ENCODE measurements around the gene PKN2. TPM values are rescaled to one million over a fixed set of nuclear protein-coding genes. Genes with fewer than 3 reads are reported as not detected.

Gene PKN2
- total and polyA plus RNA-seq, 10 donors, result 10.2 to 63.9 (median 45.3) TPM

DNA sequence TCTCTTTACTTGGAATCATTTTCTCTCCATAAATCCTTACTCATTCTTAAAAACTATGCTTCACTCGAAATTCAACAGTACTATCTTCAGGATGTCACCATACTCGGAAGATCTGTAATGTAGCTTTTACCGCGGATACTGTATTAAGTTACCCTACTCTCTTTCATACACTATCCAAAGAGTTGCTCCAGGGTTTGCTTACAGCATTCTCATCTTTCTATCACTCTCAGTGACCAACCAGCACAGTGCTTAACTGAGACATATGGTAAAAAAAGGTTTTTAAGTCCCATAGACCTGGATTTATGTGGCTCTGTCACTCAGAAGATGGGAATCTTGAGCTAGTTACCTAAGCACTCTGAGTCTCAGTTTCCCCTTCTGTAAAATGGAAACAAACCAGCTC is 191.5 kb downstream of the PKN2 start:
- intact Hi-C loops (cut with DNase I; ENCODE audit: low total_unique reads), result loop anchor here (5.0 kb wide), 1 partner anchor 218 kb away; no protein-coding TSS in a partner anchor
- Histone ChIP-seq H3K36me3 (peaks cover 0 to 64% (median 25%) of the 10 kb centered on the region in 6 donors), H3K4me3 (no peak overlapping the region), H3K27ac (no peak overlapping the region), H3K4me1 (peaks cover 0 to 83% (median 53%) of the 10 kb centered on the region in 6 donors), H3K9me3 (no peaks in the 10 kb centered on the region), H3K27me3 (replicated peaks in 1 of 7) (no peaks in the 10 kb centered on the region)
- WGBS, 5 donors, result 90 to 96% (median 93%) methylated on average over 4 of the region's 4 CpGs
- no peak for DNase-seq
- TF ChIP-seq POLR2A (IDR thresholded peaks at IDR 0.05) (no peak), POLR2AphosphoS5 (IDR thresholded peaks at IDR 0.05) (no peak)
- TF ChIP-seq, protein P1, sequence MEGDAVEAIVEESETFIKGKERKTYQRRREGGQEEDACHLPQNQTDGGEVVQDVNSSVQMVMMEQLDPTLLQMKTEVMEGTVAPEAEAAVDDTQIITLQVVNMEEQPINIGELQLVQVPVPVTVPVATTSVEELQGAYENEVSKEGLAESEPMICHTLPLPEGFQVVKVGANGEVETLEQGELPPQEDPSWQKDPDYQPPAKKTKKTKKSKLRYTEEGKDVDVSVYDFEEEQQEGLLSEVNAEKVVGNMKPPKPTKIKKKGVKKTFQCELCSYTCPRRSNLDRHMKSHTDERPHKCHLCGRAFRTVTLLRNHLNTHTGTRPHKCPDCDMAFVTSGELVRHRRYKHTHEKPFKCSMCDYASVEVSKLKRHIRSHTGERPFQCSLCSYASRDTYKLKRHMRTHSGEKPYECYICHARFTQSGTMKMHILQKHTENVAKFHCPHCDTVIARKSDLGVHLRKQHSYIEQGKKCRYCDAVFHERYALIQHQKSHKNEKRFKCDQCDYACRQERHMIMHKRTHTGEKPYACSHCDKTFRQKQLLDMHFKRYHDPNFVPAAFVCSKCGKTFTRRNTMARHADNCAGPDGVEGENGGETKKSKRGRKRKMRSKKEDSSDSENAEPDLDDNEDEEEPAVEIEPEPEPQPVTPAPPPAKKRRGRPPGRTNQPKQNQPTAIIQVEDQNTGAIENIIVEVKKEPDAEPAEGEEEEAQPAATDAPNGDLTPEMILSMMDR (IDR thresholded peaks at IDR 0.05 in 8 of 11, conservative IDR thresholded peaks at IDR 0.05 in 3 of 11), result no peak

DNA sequence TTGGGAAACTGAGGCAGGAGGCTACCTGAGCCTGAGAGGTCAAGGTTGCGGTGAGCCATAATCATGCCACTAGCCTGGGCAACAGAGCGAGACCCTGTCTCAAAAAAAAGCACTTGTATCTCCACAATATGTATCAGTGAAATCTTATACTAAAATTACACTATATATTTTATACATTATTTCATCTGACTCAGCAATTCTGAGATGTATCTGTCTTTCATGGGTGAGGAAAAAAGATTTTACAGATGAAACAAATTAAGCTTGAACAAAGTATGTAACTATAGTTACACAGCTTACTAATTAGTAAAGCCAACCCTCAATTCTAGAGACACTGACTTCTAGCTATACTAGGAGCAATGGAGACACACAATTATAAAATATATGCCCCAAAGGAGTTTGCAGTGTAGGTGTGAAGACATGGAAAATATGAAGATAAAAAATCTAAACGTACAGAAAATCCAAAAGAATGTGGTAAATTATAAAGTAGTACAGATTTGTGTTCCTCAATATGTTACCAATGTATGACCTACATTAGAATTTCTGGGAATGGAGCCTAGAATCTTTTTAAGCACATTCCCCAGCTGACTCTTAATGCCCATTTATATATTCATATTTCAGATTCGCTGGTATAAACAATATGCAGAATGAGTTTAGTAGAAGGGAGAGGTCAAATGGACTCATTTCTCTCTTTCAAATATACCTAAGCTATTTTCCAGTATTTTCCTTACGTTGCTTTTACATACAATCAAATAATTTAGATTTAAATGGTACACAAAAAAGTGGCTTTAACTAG is 192.7 kb downstream of the PKN2 start:
- H3K36me3 ChIP-seq, result peaks cover 0 to 71% (median 30%) of the 10 kb centered on the region in 6 donors
- TF ChIP-seq POLR2A (IDR thresholded peaks at IDR 0.05), result no peak
- no peak for TF ChIP-seq POLR2AphosphoS5 (IDR thresholded peaks at IDR 0.05)
- TF ChIP-seq, protein P1 (IDR thresholded peaks at IDR 0.05 in 8 of 11, conservative IDR thresholded peaks at IDR 0.05 in 3 of 11), result no peak
- H3K4me1 ChIP-seq, result peaks cover 0 to 85% (median 59%) of the 10 kb centered on the region in 6 donors
- H3K9me3 ChIP-seq, result no peaks in the 10 kb centered on the region
- no peak for DNase-seq
- H3K4me3 ChIP-seq, result no peak overlapping the region
- H3K27ac ChIP-seq, result no peak overlapping the region
- intact Hi-C loops (cut with DNase I; ENCODE audit: low total_unique reads), result loop anchor here (5.0 kb wide), 1 partner anchor 219 kb away; no protein-coding TSS in a partner anchor
- 79 to 90% (median 84%) methylated on average over 5 of the region's 5 CpGs for WGBS, 5 donors
- no peaks in the 10 kb centered on the region for H3K27me3 ChIP-seq (replicated peaks in 1 of 7)

DNA sequence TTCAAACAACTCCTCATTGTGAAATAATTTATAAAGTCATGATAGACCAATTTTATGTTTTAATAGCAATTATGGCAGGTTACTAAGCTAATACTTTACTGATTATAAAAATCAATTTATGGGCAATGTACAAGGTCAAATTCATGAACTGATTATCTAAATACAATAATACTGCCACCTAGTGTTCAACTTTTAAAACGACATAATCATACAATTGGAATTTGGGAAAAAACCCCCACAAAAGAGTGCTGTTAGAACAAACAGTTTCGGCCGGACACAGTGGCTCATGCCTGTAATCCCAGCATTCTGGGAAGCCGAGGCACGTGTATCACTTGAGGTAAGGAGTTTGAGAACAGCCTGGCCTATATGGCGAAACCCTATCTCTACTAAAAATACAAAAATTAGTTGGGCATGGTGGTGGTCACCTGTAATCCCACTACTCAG is 193.3 kb downstream of the PKN2 start:
- Histone ChIP-seq H3K27me3 (replicated peaks in 1 of 7) (no peaks in the 10 kb centered on the region), H3K4me3 (no peak overlapping the region), H3K36me3 (peaks cover 0 to 74% (median 33%) of the 10 kb centered on the region in 6 donors), H3K4me1 (peaks cover 0 to 89% (median 62%) of the 10 kb centered on the region in 6 donors), H3K27ac (no peak overlapping the region), H3K9me3 (no peaks in the 10 kb centered on the region)
- TF ChIP-seq, protein P1 (IDR thresholded peaks at IDR 0.05 in 8 of 11, conservative IDR thresholded peaks at IDR 0.05 in 3 of 11), result peak in 9 of 11 experiments; percentile 12 to 67 (median 56)
- no peak for TF ChIP-seq POLR2A (IDR thresholded peaks at IDR 0.05)
- WGBS, 5 donors, result 42 to 57% (median 46%) methylated on average over 6 of the region's 6 CpGs
- no peak for DNase-seq
- intact Hi-C loops (cut with DNase I; ENCODE audit: low total_unique reads), result loop anchor here (5.0 kb wide), 1 partner anchor 220 kb away; no protein-coding TSS in a partner anchor

DNA sequence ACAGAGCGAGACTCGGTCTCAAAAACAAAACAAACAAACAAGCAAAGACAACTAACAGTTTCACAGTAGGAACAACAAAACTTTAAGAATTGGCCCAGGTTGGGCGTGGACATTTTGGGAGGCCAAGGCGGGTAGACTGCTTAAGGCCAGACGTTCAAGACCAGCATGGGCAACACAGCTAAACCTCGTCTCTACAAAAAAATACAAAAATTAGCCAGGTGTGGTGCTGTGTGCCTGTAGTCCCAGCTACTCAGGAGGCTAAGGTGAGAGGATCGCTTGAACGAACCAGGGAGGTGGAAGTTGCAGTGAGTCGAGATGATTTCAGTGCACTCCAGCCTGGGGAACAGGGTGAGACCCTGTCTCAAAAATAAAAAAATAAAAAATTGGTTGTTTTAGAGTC is 193.8 kb downstream of the PKN2 start:
- TF ChIP-seq POLR2AphosphoS5 (IDR thresholded peaks at IDR 0.05) (no peak), POLR2A (IDR thresholded peaks at IDR 0.05) (no peak)
- TF ChIP-seq, protein P1 (IDR thresholded peaks at IDR 0.05 in 8 of 11, conservative IDR thresholded peaks at IDR 0.05 in 3 of 11), result no peak
- DNase-seq, result no peak
- WGBS, 5 donors, result 80 to 93% (median 83%) methylated on average over 9 of the region's 9 CpGs
- no peak overlapping the region for H3K27ac ChIP-seq
- no peak overlapping the region for H3K4me3 ChIP-seq
- H3K27me3 ChIP-seq (replicated peaks in 1 of 7), result no peaks in the 10 kb centered on the region
- peaks cover 0 to 79% (median 35%) of the 10 kb centered on the region in 6 donors for H3K36me3 ChIP-seq
- intact Hi-C loops (cut with DNase I; ENCODE audit: low total_unique reads), result loop anchor here (5.0 kb wide), 1 partner anchor 221 kb away; no protein-coding TSS in a partner anchor
- H3K9me3 ChIP-seq, result no peaks in the 10 kb centered on the region
- peaks cover 0 to 94% (median 66%) of the 10 kb centered on the region in 6 donors for H3K4me1 ChIP-seq
